GM08714 (cell line): ENCODE measurements around the gene EEF1AKMT2.

Source experiments
- H3K4me3 ChIP-seq: fragments of 200-500 bp; sonication (Bioruptor generic); 2 replicates; pipeline ENCODE4 v1.5.1; 2014; ENCODE audit warnings: mild to moderate bottlenecking, low read length, inconsistent platforms
- ZNF274 ChIP-seq: IDR thresholded peaks from 2 replicates; pipeline ENCODE4 v1.6.1; 2012; ENCODE audit warnings: mild to moderate bottlenecking, low read depth, low read length

The EEF1AKMT2 gene

DNA sequence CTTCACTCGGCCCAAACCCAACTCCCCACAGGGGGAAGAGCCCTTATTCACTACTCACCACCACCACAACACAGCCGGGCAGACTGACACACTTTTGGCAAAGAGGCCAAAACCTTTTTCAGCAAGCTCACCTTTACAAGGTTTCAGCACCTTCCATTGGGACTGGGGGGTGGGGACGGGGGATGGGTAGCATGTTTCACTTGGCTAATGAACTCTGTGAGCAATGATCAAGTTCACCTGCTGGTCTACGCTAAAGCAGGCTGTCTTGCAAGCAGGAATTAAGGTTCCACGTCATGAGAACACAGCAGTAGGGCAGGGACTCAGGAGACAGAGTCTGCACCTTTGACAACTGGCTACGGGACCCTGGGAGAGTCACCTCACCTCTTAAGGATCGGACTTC, 54.5 kb downstream of the EEF1AKMT2 start:
- no peak overlapping the region for H3K4me3 ChIP-seq
- no peak for TF ChIP-seq ZNF274

DNA sequence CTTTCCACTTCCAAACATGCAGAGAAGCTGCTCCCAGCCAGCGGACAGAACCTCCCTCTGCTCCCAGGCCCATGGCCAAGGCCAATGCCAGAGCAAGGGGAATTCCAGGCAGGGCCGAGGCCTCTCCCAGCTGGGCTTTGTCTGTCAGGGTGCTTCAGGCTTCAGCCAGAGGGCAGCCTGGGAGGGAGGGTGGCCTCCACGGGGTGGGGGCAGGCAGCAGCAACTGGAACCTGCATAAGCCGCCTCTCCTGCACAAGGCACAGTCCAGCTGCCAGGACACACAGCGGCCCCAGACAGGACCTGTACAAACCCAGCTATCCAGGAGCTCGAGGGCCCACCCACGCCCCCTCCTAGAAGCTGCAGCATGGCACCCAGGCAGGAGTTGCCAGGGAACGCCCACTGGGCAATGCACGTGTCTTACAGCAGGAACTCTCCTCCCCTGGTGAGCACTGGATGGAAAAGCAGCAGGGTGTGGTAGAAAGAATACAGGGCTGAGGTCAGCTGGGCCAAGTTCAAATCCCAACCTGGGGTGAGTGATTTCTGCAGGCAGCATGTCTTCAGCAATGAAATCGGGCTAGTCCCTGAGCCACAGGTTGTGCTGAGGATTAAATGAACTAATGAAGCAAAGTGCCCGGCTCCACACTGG, 55.1 kb downstream of the EEF1AKMT2 start:
- no peak for TF ChIP-seq ZNF274
- H3K4me3 ChIP-seq = no peak overlapping the region

DNA sequence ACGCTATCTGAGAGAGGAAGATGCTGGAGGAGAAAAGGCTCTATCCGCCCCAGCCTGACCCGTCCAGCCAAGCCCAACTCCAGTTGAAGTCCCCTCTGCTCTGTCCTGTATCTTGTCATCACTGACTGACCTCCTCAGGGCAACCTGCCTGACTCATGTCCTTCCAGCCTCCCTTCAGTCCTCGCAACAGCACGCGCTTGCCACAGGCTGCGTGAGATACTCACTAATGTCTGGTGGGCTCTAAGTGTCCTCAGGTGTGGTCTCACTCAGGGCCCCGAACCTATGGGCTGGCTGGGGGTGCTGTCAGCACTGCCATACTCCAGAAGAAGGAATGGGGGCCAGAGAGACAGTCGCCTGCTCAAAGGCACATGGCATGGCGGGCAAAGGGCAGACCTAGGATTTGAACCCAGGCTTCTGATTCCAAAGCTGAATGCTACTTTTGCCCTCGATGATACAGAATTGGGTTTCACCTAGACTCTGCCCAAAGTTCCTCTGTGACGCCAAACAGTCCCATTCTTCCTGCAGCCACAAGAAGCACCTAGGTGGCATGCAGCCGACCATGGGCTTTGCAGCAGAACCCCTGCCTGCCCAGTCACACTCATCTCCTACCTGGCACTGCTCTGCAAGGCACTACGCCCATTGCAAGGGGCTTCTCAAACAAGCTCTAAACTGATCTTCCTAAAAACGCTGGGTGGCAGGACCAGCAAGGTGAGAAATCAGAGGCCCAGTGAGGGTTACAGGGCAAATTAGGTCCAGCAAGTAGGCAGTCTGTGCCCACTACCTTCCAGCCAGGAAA, 56.0 kb downstream of the EEF1AKMT2 start:
- no peak for TF ChIP-seq ZNF274
- no peak overlapping the region for H3K4me3 ChIP-seq

DNA sequence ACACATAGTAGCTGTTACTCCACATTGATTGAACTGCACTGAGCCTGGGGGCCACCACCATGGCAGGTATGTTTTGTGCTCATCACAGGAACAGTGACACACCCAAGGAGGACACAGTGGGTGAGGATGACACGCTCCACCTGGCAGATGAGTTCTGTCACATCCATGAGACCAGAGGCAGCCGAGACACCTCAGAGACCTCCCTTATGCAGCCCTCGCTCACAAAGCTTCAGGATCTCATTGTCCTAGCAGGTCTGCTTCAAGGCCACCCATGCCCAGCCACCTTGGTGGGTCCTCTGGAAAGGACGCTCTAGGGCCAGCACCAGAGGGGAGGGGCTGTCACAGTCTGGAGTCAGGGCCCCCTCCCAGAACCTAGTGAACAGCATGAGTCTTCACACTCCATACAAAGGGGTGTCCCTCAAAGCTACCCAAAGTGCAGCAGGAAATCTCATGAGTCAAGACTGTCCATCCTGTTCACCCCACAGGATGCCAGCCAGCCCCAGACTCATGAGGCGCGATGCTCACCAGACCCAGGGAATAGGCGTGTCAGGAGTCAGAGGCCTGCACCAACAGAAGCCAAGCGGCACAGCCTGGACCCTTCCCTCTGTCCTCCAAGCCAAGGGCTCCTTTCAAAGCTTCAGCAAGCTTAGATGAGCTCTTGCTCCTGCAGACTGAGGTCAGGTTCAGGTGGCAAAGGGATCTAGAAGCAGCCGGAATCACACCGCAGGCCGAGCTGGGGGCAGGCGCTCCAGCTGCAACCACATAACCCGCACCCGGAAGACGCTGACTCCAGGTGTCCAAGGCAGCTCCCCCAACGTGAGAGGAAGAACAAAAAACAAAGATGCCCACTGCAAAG, 57.1 kb downstream of the EEF1AKMT2 start:
- no peak for TF ChIP-seq ZNF274
- no peak overlapping the region for H3K4me3 ChIP-seq

DNA sequence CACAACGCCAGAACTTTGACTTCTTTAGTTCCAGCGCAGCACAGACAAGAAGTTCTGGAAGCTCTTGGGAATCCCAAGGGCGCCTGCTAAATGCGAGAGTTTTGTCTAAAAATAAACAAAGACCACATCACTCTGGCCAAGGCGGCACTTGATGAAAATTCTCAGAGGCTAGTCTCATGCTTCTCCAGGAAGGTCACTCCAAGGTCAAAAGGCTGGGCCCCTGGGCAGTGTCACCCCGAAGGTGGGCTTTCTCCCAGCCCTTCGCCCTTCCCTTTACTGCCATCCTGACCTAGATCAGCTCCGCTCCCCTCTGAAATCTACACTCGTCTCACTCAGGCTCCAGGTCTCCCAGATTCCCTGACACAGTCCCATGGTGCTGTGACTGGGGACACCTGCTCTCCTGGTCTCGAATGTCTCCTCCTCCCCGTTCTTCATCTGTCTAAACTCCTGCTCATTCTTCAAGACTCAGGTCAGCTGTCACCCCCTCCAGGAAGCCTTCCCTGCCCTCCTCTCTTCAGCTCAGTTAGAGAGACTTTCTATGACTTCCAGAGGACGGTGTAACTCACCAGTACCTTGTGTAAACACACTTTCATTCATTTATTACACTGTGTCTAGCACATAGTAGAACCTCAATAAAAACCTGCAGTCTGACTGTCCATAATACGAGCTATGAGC, 58.0 kb downstream of the EEF1AKMT2 start:
- no peak overlapping the region for H3K4me3 ChIP-seq
- no peak for TF ChIP-seq ZNF274

DNA sequence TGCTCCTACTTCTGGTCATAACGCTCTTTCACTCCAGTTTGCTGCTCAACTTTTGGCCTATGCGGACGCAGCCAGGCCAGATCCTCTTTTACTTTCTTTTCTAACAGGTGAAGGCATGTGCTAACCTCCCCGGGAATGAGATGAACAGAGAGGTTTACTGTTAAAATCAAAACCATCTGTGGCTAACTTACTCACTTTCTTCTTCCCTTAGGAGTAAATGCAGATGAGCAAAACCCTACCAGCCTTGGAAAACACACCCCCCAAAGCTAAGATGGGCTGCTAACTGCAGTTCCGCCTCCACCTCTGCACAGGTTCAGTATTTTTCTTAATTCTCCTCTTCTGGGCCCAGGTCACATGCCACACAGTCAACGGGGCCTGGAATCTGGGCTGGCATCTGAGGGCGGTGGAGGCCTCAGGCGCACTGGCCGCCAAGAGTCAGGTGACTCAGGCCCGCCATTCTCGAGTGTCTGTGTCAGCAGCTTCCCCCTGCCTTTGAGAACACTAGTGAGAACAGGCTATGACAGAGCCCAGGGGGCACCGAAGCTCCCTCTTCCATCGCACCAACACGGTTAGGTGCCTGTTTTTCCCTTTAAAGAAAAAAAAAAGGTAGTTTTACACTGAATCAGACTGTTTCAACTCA, 58.6 kb downstream of the EEF1AKMT2 start:
- no peak for TF ChIP-seq ZNF274
- no peak overlapping the region; the same call in 1 of the 2 replicates for H3K4me3 ChIP-seq

DNA sequence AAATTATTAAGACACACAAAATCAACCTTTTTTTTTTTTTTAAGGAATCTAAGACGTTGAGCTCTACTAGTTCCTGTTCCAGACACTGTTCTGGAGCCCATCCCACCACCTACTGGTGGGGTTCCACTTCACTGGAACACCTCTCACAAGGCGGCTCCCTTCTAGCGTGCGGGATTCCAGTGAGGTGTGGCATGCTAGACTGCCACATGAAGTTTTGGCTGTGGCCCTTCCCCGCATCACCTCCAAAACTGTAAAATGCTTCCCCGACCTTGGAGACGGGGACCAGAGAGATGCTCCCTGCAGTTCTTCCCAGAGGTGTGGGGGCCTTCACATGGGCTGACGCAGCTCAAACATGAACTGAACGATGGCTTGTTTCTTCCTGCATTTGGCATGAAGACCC, 60.1 kb downstream of the EEF1AKMT2 start:
- H3K4me3 ChIP-seq = no peak overlapping the region

DNA sequence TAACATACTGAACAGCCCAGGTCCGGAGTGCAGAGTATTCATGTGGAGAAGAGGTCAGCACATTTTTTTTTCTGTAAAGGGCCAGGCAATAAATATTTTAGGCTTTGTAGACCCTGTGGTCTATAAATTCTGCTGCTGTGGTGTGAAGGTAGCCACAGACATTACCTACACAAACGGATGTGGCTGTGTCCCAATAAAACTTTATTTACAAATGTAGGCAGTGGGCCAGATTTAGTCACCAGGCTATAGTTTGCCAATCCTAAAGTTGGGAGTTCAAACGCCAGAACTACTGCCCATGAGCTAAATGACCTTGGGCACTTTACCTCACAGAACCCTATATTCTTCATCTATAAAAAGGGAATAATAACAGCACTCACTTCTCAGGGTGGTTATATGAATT, 60.9 kb downstream of the EEF1AKMT2 start:
- H3K4me3 ChIP-seq = no peak overlapping the region
- no peak for TF ChIP-seq ZNF274

More for the DNA sequence above, 60.1 kb downstream of the EEF1AKMT2 start:
- no peak for TF ChIP-seq ZNF274

DNA sequence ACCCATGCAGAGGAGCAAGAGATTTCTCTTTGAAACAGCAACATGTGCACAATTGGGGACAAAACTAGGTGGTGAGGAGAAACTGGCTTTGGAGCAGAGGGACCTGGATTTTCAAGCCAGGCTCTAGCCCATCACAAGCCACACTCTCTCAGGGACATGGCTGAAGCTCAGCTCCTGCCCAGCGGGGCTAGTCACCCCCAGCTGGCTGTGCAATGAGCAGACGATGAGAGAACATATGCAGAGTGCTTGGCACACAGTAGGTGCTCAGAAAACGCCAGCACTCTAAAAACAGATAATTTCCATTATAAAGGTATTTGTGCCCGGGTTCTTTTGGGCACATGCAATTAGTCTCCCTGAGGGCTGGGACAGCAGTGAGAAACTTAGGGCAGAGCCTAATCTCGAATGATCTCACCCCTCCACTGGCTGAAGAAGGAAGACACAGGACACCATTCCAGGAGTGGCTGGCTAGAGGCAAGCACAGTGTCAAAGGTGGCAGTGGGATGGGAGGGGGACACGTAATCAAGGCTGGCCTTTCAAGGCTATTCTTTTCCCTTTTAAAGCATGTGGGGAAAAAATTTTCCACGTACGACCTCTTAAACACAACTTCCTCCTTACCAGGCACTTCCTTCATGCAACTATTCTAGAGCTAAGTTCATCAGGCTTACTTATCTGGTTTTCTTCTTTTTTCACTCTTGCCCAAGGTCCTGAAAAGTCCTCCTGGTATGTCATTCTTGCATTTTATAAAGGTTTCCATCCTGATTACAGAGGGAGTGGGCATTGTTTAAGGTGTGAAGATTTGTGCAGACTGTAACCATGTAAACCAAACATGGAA, 62.6 kb downstream of the EEF1AKMT2 start:
- no peak for TF ChIP-seq ZNF274
- H3K4me3 ChIP-seq = no peak overlapping the region

DNA sequence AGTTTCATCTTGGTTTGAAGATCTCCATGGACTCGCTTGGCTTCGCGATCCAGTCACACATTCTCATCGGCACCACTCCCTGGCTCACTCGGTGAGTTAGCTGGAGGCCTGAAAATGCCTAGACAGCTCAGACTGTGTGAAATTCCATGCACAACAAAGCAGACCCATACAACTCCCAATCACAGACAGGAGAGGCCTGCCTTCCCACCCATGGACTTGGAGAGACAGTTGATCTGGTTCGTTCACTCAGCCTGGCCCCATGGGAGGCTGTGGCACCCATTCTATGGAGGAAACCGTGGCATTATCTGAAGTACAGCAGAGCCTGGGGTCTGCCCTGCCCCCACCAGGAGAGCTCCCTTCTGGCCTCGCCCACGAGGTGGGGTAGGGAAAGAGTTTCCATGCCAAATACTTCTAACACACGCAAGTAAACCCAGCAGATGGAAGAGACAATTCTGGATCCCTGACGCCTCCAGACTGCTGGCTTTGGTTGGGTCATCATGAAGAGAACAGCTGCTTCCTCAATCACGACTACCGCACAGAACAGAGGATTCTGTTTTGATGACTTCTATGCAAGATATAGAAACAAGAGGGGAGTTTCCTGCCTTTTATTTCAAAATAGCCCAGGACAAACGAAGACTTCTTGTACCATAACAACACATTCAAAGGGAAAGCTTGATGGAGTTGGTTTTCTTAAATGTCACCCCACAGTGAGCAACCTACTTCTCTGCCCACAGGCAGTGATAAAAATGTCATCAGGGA, 63.4 kb downstream of the EEF1AKMT2 start:
- TF ChIP-seq ZNF274 = no peak

DNA sequence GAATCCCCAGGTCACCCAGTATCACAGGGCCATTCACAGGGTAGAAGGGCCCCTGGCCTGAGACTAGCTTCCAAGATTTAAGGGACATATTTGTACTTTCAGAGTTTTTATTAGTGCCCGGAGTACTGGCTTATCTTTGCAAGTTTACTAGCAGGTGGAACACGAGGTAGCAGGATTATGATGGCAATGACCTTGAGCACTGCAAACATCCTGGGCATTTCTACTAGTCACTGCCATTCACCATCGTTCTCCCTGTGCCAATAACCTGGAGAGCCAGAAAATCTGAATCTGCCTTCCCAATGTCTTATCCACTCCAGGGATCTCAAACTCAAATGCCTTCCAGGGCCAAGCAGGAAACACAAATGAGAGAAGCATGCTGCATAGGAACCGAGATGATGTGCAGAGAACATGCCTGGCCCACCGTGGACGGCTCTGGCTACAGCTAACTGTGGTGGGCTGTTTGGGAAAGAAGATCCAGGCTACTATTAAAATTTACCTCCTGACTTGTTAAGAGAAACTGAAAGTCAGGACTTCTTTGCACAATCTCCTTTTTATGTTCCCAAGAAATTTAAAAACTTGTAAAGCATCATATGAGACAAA, 64.2 kb downstream of the EEF1AKMT2 start:
- no peak overlapping the region for H3K4me3 ChIP-seq
- TF ChIP-seq ZNF274 = no peak

More for the DNA sequence above, 63.4 kb downstream of the EEF1AKMT2 start:
- H3K4me3 ChIP-seq = no peak overlapping the region

DNA sequence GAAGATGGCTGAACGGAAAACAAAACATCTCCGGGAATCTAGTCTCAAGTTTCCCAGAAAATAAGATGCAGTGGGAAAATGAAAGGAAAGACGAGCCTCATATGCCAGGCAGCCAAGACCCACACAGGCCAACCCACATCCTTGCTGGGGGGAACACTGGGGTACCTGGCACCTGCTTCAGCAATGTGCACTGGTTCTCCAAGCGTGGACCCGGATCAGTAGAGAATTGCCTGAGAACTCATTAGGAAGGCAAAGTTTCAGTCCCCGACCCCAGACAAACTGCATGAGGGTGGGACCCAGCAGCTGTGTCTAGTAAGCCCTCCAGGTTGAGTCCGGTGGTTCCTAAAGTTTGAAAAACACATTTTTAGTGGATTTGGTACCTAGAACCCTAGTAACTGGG, 65.9 kb downstream of the EEF1AKMT2 start:
- no peak overlapping the region for H3K4me3 ChIP-seq
- no peak for TF ChIP-seq ZNF274
